Measurements from ENCODE around the gene IRAK1. TPM values are rescaled to one million over a fixed set of nuclear protein-coding genes. Genes with fewer than 3 reads are reported as not detected.

IRAK1 gene
- total and polyA plus RNA-seq, 2 of the 13 experiments (the other 11 are each of a cell fraction or from before 2014, with no cell fraction given), result 57.7 to 77.3 TPM

DNA sequence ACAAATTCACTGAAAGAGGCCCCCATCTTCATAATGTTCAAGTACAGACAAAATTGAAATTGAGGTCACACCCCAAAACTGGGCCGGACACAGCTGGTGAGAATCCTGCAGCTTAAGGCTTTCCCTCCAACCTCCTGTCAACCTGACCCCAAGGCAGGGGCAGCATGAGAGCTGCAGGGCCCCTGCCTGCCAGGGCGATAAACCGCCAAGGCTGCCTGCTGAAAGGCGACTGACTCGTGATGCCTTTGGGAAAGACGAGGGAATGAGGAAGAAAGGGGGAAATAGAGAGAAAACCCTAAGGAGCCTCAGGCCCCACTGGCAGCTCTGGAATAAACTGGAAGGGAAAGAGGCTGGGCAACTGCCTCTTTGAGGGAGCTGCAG, 7.3 kb upstream of the IRAK1 start:
- no peaks in the 10 kb centered on the region for H3K27me3 ChIP-seq (ENCODE audit: control insufficient read depth in 1 of 2, insufficient read depth in 2 of 2, low read length in 2 of 2)
- ChIA-PET POLR2A (no interaction called here), CTCF (ENCODE audit: low intra/inter-chr PET ratio, low total read pairs) (no interaction called here)
- H3K79me2 ChIP-seq (ENCODE audit: insufficient read depth, low read length), result no peaks in the 10 kb centered on the region
- intact Hi-C loops (cut with micrococcal nuclease; ENCODE audit: unreplicated experiment) (no loop called here), in situ Hi-C loops (cut with HindIII; ENCODE audit: extremely low pct_ligation_motif_present, low pct_unique_long_range_greater_than_20kb) (no loop called here)
- no peaks in the 10 kb centered on the region for H4K20me1 ChIP-seq (ENCODE audit: insufficient read depth, low read length)
- WGBS (ENCODE audit: low lambda C conversion rate), result 94% methylated on average over 5 of the region's 6 CpGs
- ATAC-seq (no peak), FAIRE-seq (no peak), DNase-seq (ENCODE audit: low spot score) (no peak)
- no peak overlapping the region for H3K4me2 ChIP-seq (ENCODE audit: low read depth, low read length)
- TF ChIP-seq, protein P1, sequence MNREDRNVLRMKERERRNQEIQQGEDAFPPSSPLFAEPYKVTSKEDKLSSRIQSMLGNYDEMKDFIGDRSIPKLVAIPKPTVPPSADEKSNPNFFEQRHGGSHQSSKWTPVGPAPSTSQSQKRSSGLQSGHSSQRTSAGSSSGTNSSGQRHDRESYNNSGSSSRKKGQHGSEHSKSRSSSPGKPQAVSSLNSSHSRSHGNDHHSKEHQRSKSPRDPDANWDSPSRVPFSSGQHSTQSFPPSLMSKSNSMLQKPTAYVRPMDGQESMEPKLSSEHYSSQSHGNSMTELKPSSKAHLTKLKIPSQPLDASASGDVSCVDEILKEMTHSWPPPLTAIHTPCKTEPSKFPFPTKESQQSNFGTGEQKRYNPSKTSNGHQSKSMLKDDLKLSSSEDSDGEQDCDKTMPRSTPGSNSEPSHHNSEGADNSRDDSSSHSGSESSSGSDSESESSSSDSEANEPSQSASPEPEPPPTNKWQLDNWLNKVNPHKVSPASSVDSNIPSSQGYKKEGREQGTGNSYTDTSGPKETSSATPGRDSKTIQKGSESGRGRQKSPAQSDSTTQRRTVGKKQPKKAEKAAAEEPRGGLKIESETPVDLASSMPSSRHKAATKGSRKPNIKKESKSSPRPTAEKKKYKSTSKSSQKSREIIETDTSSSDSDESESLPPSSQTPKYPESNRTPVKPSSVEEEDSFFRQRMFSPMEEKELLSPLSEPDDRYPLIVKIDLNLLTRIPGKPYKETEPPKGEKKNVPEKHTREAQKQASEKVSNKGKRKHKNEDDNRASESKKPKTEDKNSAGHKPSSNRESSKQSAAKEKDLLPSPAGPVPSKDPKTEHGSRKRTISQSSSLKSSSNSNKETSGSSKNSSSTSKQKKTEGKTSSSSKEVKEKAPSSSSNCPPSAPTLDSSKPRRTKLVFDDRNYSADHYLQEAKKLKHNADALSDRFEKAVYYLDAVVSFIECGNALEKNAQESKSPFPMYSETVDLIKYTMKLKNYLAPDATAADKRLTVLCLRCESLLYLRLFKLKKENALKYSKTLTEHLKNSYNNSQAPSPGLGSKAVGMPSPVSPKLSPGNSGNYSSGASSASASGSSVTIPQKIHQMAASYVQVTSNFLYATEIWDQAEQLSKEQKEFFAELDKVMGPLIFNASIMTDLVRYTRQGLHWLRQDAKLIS (CRISPR knock-in tag; IDR thresholded peaks at IDR 0.05), result no peak
- TF ChIP-seq EP300 (IDR thresholded peaks at IDR 0.05; ENCODE audit: low read depth in 2 of 2, low read length in 2 of 2) (no peak), EP300 (CRISPR knock-in tag; IDR thresholded peaks at IDR 0.05; ENCODE audit: borderline replicate concordance) (no peak), ZNF30 (CRISPR knock-in tag; IDR thresholded peaks at IDR 0.05) (no peak), CENPT (CRISPR knock-in tag; IDR thresholded peaks at IDR 0.05; ENCODE audit: low read depth) (no peak), ZBTB20 (CRISPR knock-in tag; IDR thresholded peaks at IDR 0.05; ENCODE audit: borderline replicate concordance, low read depth) (no peak), ZNF335 (CRISPR knock-in tag; IDR thresholded peaks at IDR 0.05) (no peak)
- TF ChIP-seq, protein P2, sequence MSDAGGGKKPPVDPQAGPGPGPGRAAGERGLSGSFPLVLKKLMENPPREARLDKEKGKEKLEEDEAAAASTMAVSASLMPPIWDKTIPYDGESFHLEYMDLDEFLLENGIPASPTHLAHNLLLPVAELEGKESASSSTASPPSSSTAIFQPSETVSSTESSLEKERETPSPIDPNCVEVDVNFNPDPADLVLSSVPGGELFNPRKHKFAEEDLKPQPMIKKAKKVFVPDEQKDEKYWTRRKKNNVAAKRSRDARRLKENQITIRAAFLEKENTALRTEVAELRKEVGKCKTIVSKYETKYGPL (CRISPR knock-in tag; IDR thresholded peaks at IDR 0.05), result no peak
- no peak overlapping the region for H2AFZ ChIP-seq (ENCODE audit: low read length)
- H3K9me3 ChIP-seq (ENCODE audit: low read length), result no peaks in the 10 kb centered on the region
- H3K9ac ChIP-seq (ENCODE audit: insufficient read depth, low read depth, low read length), result no peak overlapping the region
- no peak overlapping the region for H3K27ac ChIP-seq (ENCODE audit: extremely low read length, insufficient read depth, low read length)
- H3K4me3 ChIP-seq (replicated peaks in 1 of 3; ENCODE audit: insufficient read depth in 1 of 3, low read depth in 2 of 3, low read length in 3 of 3), result no peak overlapping the region
- peaks cover 4 to 15% of the 10 kb centered on the region in 2 experiments; a peak in 4 of 5 replicates for H3K36me3 ChIP-seq (replicated peaks in 1 of 2; ENCODE audit: control insufficient read depth in 1 of 2, insufficient read depth in 2 of 2, low read length in 2 of 2)
- peaks cover 27% of the 10 kb centered on the region for H3K4me1 ChIP-seq (ENCODE audit: insufficient read depth, low read length)
- no TSS peak for BruUV-seq (replicated peaks)

All from HepG2 (cell line).